Ishikawa (cell line): ENCODE results near the gene RIPOR2.

Experiments used
- CEBPB ChIP-seq: IDR thresholded peaks from 2 replicates; pipeline ENCODE4 v1.6.1; 2012
- CREB1 ChIP-seq: IDR thresholded peaks from 2 replicates; pipeline ENCODE4 v1.6.1; 2012; ENCODE audit warnings: low read depth
- EGR1 ChIP-seq: IDR thresholded peaks from 2 replicates; pipeline ENCODE4 v1.6.1; 2012
- EP300 ChIP-seq: IDR thresholded peaks from 2 replicates; pipeline ENCODE4 v1.6.1; 2012; ENCODE audit warnings: borderline replicate concordance
- FOXM1 ChIP-seq: IDR thresholded peaks from 2 replicates; pipeline ENCODE4 v1.6.1; 2012; ENCODE audit warnings: low read depth, borderline replicate concordance
- RAD21 ChIP-seq: IDR thresholded peaks from 2 replicates; pipeline ENCODE4 v1.6.1; 2012; ENCODE audit warnings: low read depth
- TAF1 ChIP-seq: IDR thresholded peaks from 2 replicates; pipeline ENCODE4 v1.6.1; 2012; ENCODE audit warnings: low read depth, mild to moderate bottlenecking
- TCF12 ChIP-seq: IDR thresholded peaks from 2 replicates; pipeline ENCODE4 v1.6.1; 2012; ENCODE audit warnings: low read depth
- YY1 ChIP-seq: IDR thresholded peaks from 2 replicates; pipeline ENCODE4 v1.6.1; 2012; ENCODE audit warnings: low read depth
- ZBTB7A ChIP-seq: IDR thresholded peaks from 2 replicates; pipeline ENCODE4 v1.6.1; 2012; ENCODE audit warnings: low read depth
- TF ChIP-seq, protein P1 (sequence below): IDR thresholded peaks from 2 replicates; pipeline ENCODE4 v1.6.1; 2012
- TF ChIP-seq, protein P2 (sequence below): IDR thresholded peaks from 2 replicates; pipeline ENCODE4 v1.6.1; 2012; ENCODE audit warnings: low read depth, mild to moderate bottlenecking
- TF ChIP-seq, protein P3 (sequence below): IDR thresholded peaks from 2 replicates; pipeline ENCODE4 v1.6.1; 2012

DNA sequence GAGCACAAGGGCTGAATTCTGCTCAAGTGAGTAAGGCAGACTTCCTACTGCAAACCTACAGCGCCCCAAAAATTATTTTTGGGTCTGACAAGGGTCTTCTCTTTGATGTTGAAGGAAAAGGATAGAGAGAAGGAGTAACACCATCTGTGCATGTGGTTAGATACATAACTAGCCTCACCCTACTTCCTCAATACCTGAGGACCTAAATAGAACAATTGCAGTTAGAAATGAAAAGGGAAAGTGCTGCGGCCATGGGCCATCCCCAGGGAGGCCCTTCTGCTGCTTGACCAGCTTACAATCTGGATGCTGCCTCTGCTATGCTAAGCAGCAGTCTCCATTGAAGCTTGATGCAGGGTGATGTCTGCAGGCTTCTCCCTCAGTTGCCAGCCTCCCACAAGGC lies 73.8 kb downstream of the RIPOR2 start:
- no peak for TF ChIP-seq EP300
- no peak for TF ChIP-seq TAF1
- no peak for TF ChIP-seq CREB1
- TF ChIP-seq FOXM1, result no peak
- no peak for TF ChIP-seq TCF12
- TF ChIP-seq ZBTB7A, result no peak
- TF ChIP-seq, protein P1, sequence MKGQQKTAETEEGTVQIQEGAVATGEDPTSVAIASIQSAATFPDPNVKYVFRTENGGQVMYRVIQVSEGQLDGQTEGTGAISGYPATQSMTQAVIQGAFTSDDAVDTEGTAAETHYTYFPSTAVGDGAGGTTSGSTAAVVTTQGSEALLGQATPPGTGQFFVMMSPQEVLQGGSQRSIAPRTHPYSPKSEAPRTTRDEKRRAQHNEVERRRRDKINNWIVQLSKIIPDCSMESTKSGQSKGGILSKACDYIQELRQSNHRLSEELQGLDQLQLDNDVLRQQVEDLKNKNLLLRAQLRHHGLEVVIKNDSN, result no peak
- TF ChIP-seq, protein P2, sequence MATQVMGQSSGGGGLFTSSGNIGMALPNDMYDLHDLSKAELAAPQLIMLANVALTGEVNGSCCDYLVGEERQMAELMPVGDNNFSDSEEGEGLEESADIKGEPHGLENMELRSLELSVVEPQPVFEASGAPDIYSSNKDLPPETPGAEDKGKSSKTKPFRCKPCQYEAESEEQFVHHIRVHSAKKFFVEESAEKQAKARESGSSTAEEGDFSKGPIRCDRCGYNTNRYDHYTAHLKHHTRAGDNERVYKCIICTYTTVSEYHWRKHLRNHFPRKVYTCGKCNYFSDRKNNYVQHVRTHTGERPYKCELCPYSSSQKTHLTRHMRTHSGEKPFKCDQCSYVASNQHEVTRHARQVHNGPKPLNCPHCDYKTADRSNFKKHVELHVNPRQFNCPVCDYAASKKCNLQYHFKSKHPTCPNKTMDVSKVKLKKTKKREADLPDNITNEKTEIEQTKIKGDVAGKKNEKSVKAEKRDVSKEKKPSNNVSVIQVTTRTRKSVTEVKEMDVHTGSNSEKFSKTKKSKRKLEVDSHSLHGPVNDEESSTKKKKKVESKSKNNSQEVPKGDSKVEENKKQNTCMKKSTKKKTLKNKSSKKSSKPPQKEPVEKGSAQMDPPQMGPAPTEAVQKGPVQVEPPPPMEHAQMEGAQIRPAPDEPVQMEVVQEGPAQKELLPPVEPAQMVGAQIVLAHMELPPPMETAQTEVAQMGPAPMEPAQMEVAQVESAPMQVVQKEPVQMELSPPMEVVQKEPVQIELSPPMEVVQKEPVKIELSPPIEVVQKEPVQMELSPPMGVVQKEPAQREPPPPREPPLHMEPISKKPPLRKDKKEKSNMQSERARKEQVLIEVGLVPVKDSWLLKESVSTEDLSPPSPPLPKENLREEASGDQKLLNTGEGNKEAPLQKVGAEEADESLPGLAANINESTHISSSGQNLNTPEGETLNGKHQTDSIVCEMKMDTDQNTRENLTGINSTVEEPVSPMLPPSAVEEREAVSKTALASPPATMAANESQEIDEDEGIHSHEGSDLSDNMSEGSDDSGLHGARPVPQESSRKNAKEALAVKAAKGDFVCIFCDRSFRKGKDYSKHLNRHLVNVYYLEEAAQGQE, result no peak
- no peak for TF ChIP-seq RAD21
- TF ChIP-seq, protein P3, sequence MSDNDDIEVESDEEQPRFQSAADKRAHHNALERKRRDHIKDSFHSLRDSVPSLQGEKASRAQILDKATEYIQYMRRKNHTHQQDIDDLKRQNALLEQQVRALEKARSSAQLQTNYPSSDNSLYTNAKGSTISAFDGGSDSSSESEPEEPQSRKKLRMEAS, result no peak
- no peak for TF ChIP-seq CEBPB
- no peak for TF ChIP-seq EGR1
- TF ChIP-seq YY1, result no peak
